GM18951 (cell line): ENCODE measurements around the gene LCN2.
"Not testable (repeated sequence)": the region's sequence is repeated elsewhere in the genome, so short reads cannot be mapped to it uniquely, and the experiment has no call there.

Source experiments
- POLR2A ChIP-seq: IDR thresholded peaks from 4 replicates; pipeline ENCODE4 v1.6.1; 2011; ENCODE audit warnings: mild to moderate bottlenecking; ENCODE audit not compliant: insufficient read length, insufficient read depth; ENCODE audit errors: extremely low read depth
- in situ Hi-C: fragments of 300-500 bp; cut with MboI; formaldehyde crosslinking; loops from one replicate; pipeline ENCODE4 v1.12.0; 2022; ENCODE audit warnings: low sequenced_read_pairs, mixed read lengths, inconsistent platforms; ENCODE audit not compliant: unreplicated experiment

The LCN2 gene

GRCh38 chr9:128164307-128164885 lies 15.1 kb downstream of the LCN2 start:
- in situ Hi-C loops: no loop called here
- no peak for TF ChIP-seq POLR2A

- TF ChIP-seq POLR2A: no peak
- in situ Hi-C loops: no loop called here
Observed at GRCh38 chr9:128166169-128166568, 16.9 kb downstream of the LCN2 start.

GRCh38 chr9:128167209-128167608 lies 18.0 kb downstream of the LCN2 start:
- TF ChIP-seq POLR2A: no peak
- in situ Hi-C loops: no loop called here

GRCh38 chr9:128168731-128169308 lies 19.6 kb downstream of the LCN2 start:
- in situ Hi-C loops: no loop called here
- no peak for TF ChIP-seq POLR2A

- in situ Hi-C loops: no loop called here
- no peak for TF ChIP-seq POLR2A
Observed at GRCh38 chr9:128169492-128169891, 20.2 kb downstream of the LCN2 start.

- in situ Hi-C loops: no loop called here
Observed at GRCh38 chr9:128169925-128170324, 20.7 kb downstream of the LCN2 start.

GRCh38 chr9:128174062-128174461 lies 24.8 kb downstream of the LCN2 start:
- TF ChIP-seq POLR2A: no peak
- in situ Hi-C loops: no loop called here

More at GRCh38 chr9:128169925-128170324, 20.7 kb downstream of the LCN2 start:
- no peak for TF ChIP-seq POLR2A

GRCh38 chr9:128175102-128175563 lies 25.9 kb downstream of the LCN2 start:
- no peak for TF ChIP-seq POLR2A
- in situ Hi-C loops: no loop called here

GRCh38 chr9:128175726-128176125 lies 26.5 kb downstream of the LCN2 start:
- in situ Hi-C loops: no loop called here

GRCh38 chr9:128178806-128179431 lies 29.7 kb downstream of the LCN2 start:
- TF ChIP-seq POLR2A: no peak
- in situ Hi-C loops: no loop called here

More at GRCh38 chr9:128175726-128176125, 26.5 kb downstream of the LCN2 start:
- no peak for TF ChIP-seq POLR2A

GRCh38 chr9:128180001-128180400 lies 30.7 kb downstream of the LCN2 start:
- in situ Hi-C loops: no loop called here
- TF ChIP-seq POLR2A: no peak

- TF ChIP-seq POLR2A: no peak
- in situ Hi-C loops: no loop called here
Observed at GRCh38 chr9:128180447-128180846, 31.2 kb downstream of the LCN2 start.

- in situ Hi-C loops: not testable (repeated sequence)
Observed at GRCh38 chr9:128181480-128181879, 32.2 kb downstream of the LCN2 start.
